Measurements from ENCODE around the gene EDIL3. TPM values are rescaled to one million over a fixed set of nuclear protein-coding genes. Genes with fewer than 3 reads are reported as not detected.
"Not testable (repeated sequence)": the region's sequence is repeated elsewhere in the genome, so short reads cannot be mapped to it uniquely, and the experiment has no call there.

EDIL3 gene
- total RNA-seq, 4 donors from 2014 or later: 15.1 to 60.0 (median 28.4) TPM

DNA sequence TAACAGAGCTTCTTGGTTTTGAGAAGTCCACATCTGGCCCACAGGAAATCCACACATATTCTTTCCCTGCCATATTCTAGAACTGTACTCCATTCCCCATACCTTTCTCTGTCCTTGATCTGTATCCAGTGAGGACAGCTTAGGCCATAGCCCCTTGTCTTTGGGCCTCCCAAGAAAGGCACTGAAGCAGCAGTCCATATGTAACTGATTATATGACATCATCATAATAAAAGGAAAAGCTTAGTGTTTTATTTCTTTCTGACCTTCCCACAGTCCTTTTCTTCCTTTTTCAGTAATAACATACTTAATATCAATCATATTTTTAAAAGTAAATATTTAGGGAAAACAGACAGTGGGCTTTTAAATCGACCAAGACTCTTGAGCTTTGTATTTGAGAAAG, 222.0 kb downstream of the EDIL3 start:
- H3K27ac ChIP-seq: no peak overlapping the region
- intact Hi-C loops (cut with DNase I; ENCODE audit: low total_unique reads): no loop called here
- TF ChIP-seq, protein P1, sequence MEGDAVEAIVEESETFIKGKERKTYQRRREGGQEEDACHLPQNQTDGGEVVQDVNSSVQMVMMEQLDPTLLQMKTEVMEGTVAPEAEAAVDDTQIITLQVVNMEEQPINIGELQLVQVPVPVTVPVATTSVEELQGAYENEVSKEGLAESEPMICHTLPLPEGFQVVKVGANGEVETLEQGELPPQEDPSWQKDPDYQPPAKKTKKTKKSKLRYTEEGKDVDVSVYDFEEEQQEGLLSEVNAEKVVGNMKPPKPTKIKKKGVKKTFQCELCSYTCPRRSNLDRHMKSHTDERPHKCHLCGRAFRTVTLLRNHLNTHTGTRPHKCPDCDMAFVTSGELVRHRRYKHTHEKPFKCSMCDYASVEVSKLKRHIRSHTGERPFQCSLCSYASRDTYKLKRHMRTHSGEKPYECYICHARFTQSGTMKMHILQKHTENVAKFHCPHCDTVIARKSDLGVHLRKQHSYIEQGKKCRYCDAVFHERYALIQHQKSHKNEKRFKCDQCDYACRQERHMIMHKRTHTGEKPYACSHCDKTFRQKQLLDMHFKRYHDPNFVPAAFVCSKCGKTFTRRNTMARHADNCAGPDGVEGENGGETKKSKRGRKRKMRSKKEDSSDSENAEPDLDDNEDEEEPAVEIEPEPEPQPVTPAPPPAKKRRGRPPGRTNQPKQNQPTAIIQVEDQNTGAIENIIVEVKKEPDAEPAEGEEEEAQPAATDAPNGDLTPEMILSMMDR (IDR thresholded peaks at IDR 0.05): no peak
- no peak for TF ChIP-seq POLR2A (IDR thresholded peaks at IDR 0.05)
- no peak for DNase-seq
- no peaks in the 10 kb centered on the region for H3K27me3 ChIP-seq
- H3K4me3 ChIP-seq: no peak overlapping the region
- no peaks in the 10 kb centered on the region for H3K4me1 ChIP-seq
- H3K36me3 ChIP-seq: no peaks in the 10 kb centered on the region
- no peaks in the 10 kb centered on the region for H3K9me3 ChIP-seq

DNA sequence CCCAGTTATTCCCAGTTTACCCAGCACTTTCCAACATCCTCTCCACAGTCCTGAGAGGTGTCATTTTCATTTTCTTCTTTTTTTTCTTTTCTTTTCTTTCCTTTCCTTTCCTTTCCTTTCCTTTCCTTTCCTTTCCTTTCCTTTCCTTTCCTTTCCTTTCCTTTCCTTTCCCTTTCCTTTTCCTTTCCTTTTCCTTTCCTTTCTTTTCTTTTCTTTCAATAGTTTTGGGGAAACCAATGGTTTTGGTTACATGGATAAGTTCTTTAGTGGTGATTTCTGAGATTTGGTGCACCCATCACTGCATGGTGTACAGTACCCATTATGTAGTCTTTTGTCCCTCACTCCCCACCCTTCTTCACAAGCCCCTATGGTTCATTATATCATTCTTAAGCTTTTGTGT, 224.0 kb downstream of the EDIL3 start:
- H3K9me3 ChIP-seq; H3K36me3 ChIP-seq; intact Hi-C loops (cut with DNase I; ENCODE audit: low total_unique reads); DNase-seq; H3K4me3 ChIP-seq; H3K27me3 ChIP-seq; H3K4me1 ChIP-seq; H3K27ac ChIP-seq: not testable (repeated sequence)

DNA sequence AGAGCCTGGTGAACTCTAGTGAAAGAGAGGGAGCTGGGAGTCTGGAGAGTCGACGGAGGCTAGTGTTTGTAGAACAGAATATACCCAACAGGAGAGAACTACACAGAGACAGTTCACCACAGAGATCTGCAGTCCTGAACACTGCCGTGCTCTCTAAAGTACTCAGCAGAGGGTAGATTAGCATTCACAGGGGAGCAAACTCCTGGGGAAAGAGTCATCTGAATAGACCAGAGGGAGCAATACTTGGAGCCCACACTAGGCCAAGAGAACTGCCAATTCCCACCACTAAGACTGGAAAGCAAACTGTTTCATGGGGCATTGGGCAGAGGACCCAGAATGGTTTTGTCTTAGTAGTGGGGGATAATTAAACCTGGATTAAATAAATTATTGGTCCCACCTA, 235.6 kb downstream of the EDIL3 start:
- Histone ChIP-seq H3K27ac (no peak overlapping the region), H3K9me3 (no peaks in the 10 kb centered on the region), H3K4me1 (no peaks in the 10 kb centered on the region), H3K27me3 (no peaks in the 10 kb centered on the region), H3K4me3 (no peak overlapping the region), H3K36me3 (no peaks in the 10 kb centered on the region)
- intact Hi-C loops (cut with DNase I; ENCODE audit: low total_unique reads): no loop called here
- TF ChIP-seq, protein P1 (IDR thresholded peaks at IDR 0.05): no peak
- TF ChIP-seq POLR2A (IDR thresholded peaks at IDR 0.05): no peak
- DNase-seq: no peak

DNA sequence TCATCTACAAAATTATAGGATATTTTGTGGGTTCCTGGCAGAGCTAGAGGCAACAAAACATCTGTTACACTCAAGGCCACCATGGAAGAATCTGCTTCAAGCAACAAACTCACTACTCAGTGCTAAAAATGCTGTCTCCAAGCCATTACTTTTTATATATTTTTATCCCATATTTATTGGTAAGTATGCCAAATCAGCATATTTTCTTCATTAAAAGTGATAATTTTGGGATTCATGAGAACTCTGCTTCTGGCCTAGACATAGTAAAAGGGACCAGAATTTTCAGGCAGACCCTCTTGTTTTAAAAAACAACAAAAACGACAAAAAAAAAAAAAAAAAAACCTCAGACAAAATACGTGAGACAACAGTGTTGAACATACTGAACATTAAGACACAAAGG, 236.0 kb downstream of the EDIL3 start:
- intact Hi-C loops (cut with DNase I; ENCODE audit: low total_unique reads): no loop called here
- H3K36me3 ChIP-seq: no peaks in the 10 kb centered on the region
- H3K9me3 ChIP-seq: no peaks in the 10 kb centered on the region
- no peak overlapping the region for H3K4me3 ChIP-seq
- H3K27me3 ChIP-seq: no peaks in the 10 kb centered on the region
- no peak overlapping the region for H3K27ac ChIP-seq
- no peaks in the 10 kb centered on the region for H3K4me1 ChIP-seq
- TF ChIP-seq, protein P1 (IDR thresholded peaks at IDR 0.05): no peak
- DNase-seq: no peak

DNA sequence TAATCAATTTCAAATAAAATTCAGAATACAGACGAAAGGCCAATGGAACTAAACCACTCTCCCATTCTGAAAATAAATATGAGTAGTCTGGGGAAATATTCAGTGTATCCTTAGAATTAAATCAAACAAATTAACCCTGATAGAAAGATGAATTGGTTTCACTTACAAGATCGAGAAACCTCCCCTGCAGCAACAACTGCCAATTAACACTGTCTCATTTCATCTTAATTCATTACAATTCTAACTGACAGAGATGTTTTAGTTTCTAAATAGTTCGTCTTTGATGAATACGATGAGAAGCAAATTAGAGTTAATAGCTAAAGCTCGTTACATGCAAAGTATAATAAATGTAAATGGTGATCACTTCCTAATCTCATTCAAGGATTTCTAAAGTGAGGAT, 247.1 kb downstream of the EDIL3 start:
- H3K4me3 ChIP-seq: no peak overlapping the region
- no peaks in the 10 kb centered on the region for H3K9me3 ChIP-seq
- H3K27ac ChIP-seq: no peak overlapping the region
- no peaks in the 10 kb centered on the region for H3K27me3 ChIP-seq
- no peak for DNase-seq
- no peak for TF ChIP-seq POLR2A (IDR thresholded peaks at IDR 0.05)
- TF ChIP-seq, protein P1 (IDR thresholded peaks at IDR 0.05): no peak
- no peaks in the 10 kb centered on the region for H3K36me3 ChIP-seq
- no peaks in the 10 kb centered on the region for H3K4me1 ChIP-seq
- intact Hi-C loops (cut with DNase I; ENCODE audit: low total_unique reads): no loop called here

DNA sequence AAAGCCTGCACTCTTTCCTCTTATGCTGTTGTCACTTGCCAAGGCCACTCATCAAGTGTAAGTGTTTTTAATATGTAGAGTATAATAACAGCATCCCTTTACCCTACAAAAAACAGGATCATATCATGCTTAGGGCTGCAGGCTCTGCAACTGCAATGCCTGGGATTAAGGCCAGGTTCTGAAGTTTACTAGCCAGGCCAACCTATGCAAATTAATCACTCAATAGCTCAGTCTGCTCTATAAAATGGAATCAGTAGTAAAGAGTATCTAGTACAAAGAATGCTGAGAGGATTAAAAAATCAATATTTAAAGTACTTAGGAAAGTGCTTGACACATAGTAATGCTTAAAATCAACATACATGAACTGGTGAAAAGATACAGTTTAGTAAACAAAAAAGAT, 253.3 kb downstream of the EDIL3 start:
- no peak for DNase-seq
- no peak for TF ChIP-seq POLR2A (IDR thresholded peaks at IDR 0.05)
- TF ChIP-seq, protein P1 (IDR thresholded peaks at IDR 0.05): no peak
- Histone ChIP-seq H3K27me3 (peaks cover 0 to 3% of the 10 kb centered on the region in 2 donors), H3K27ac (no peak overlapping the region), H3K36me3 (peaks cover 0 to 2% of the 10 kb centered on the region in 2 donors), H3K4me3 (no peak overlapping the region), H3K4me1 (no peaks in the 10 kb centered on the region), H3K9me3 (no peaks in the 10 kb centered on the region)
- intact Hi-C loops (cut with DNase I; ENCODE audit: low total_unique reads): no loop called here
